Measurements from ENCODE around the gene NBEAL1. TPM values are rescaled to one million over a fixed set of nuclear protein-coding genes. Genes with fewer than 3 reads are reported as not detected.

NBEAL1 gene
- total RNA-seq, 2 experiments from 2014 or later = 8.3 to 11.2 TPM

DNA sequence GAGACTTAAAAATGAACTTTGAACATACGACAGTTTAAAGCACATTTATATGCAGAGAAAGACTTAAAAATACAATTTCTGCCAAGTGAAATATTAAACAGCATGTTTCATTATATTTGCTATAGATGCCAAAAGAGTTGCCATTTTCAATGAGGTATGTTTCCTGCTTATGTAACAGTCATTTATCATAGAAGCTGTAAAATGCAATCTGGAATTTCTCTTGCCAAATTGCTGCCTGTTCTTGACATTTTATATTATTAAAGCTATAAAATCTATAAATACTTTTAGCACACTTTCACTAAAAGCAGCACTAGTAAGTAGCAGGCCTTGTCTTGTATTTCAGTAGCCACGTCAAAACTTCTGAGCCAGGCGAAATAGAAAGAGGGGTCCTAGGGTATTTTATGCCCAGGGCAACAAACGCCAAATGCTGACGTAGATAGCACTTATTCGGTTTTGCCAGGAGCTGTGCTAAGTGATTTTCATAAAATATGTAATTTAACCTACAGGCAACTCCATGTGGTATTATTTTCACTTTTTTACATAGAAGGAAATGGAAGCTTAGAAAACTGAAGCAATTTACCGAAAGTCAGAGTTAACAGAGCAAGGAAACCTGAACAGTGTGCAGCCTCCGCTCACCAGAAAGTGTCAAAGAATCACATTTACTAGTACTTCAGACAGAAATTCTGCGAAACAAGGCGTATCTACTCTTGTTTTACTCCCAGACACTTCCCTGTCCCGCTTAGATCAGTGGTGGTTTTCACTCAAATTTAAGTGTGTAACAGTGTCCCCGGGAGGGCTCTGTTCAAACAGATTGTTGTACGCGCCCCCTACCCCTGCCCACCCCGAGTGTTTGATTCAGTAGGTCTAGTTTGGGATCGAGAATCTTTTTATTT, 222.9 kb downstream of the NBEAL1 start:
- Histone ChIP-seq H3K36me3 (ENCODE audit: insufficient read depth, low read length) (no peaks in the 10 kb centered on the region), H3K9me3 (ENCODE audit: control insufficient read depth in 1 of 2, insufficient read depth in 1 of 2, low read length in 2 of 2) (no peaks in the 10 kb centered on the region), H3K4me1 (ENCODE audit: insufficient read depth, low read length) (peaks cover 27% of the 10 kb centered on the region), H3K4me3 (ENCODE audit: low read length) (peak overlapping the region; percentile 88), H3K27ac (ENCODE audit: low read depth in 1 of 2, low read length in 2 of 2) (peak overlapping the region; percentile 95 to 97), H3K27me3 (ENCODE audit: control insufficient read depth in 1 of 2, insufficient read depth in 2 of 2, low read length in 2 of 2) (no peaks in the 10 kb centered on the region)
- Mint-ChIP-seq H3K27me3 (no peaks in the 10 kb centered on the region), H3K36me3 (ENCODE audit: low read depth) (peaks cover 37% of the 10 kb centered on the region), H3K9me3 (no peaks in the 10 kb centered on the region), H3K4me1 (ENCODE audit: low read depth) (peaks cover 37% of the 10 kb centered on the region), H3K4me3 (peak overlapping the region; percentile 96), H3K27ac (peak overlapping the region; percentile 99)
- peak in 2 of 14 experiments; percentile 22 to 26 for DNase-seq
- intact Hi-C loops (cut with DNase I, micrococcal nuclease) = loop anchor here (1.0 to 10.0 kb wide), 6 partner anchors 12 to 605 kb away; partner anchors contain the start of genes NBEAL1 (in 2 of the 2), WDR12 (in 2 of the 2), ABI2 (in 1 of the 2) and FAM117B (in 1 of the 2)
- TF ChIP-seq, protein P1, sequence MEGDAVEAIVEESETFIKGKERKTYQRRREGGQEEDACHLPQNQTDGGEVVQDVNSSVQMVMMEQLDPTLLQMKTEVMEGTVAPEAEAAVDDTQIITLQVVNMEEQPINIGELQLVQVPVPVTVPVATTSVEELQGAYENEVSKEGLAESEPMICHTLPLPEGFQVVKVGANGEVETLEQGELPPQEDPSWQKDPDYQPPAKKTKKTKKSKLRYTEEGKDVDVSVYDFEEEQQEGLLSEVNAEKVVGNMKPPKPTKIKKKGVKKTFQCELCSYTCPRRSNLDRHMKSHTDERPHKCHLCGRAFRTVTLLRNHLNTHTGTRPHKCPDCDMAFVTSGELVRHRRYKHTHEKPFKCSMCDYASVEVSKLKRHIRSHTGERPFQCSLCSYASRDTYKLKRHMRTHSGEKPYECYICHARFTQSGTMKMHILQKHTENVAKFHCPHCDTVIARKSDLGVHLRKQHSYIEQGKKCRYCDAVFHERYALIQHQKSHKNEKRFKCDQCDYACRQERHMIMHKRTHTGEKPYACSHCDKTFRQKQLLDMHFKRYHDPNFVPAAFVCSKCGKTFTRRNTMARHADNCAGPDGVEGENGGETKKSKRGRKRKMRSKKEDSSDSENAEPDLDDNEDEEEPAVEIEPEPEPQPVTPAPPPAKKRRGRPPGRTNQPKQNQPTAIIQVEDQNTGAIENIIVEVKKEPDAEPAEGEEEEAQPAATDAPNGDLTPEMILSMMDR (IDR thresholded peaks at IDR 0.05) = no peak
- ChIA-PET POLR2A (interaction anchor here (0.6 to 2.4 kb wide), 11 partner anchors 11 to 708 kb away, joined by 3 to 31 read pairs (median 5); partner anchors contain the start of genes ABI2, CARF, FAM117B and WDR12), CTCF (interaction anchor here (0.5 to 2.8 kb wide), 4 partner anchors 12 to 603 kb away, joined by 3 to 16 read pairs (median 4); partner anchors contain the start of gene FAM117B)
- no peak for ATAC-seq (ENCODE audit: poor library complexity)

GRCh38 chr2:203238292-203238703, 223.6 kb downstream of the NBEAL1 start:
- Mint-ChIP-seq H3K4me3 (peak overlapping the region; percentile 96), H3K27me3 (no peaks in the 10 kb centered on the region), H3K27ac (peak overlapping the region; percentile 99), H3K9me3 (no peaks in the 10 kb centered on the region), H3K4me1 (ENCODE audit: low read depth) (peaks cover 43% of the 10 kb centered on the region), H3K36me3 (ENCODE audit: low read depth) (peaks cover 44% of the 10 kb centered on the region)
- peak overlapping the region; percentile 95 to 97 for H3K27ac ChIP-seq (ENCODE audit: low read depth in 1 of 2, low read length in 2 of 2)
- DNase-seq (no peak), ATAC-seq (ENCODE audit: poor library complexity) (no peak)
- H3K4me1 ChIP-seq (ENCODE audit: insufficient read depth, low read length) = peaks cover 28% of the 10 kb centered on the region
- intact Hi-C loops (cut with DNase I, micrococcal nuclease) = loop anchor here (1.0 to 10.0 kb wide), 6 partner anchors 13 to 606 kb away; partner anchors contain the start of genes NBEAL1 (in 2 of the 2), WDR12 (in 2 of the 2), ABI2 (in 1 of the 2) and FAM117B (in 1 of the 2)
- H3K36me3 ChIP-seq (ENCODE audit: insufficient read depth, low read length) = peaks cover 5% of the 10 kb centered on the region
- POLR2A ChIA-PET = interaction anchor here (0.6 to 2.4 kb wide), 13 partner anchors 10 to 971 kb away, joined by 3 to 31 read pairs (median 5); partner anchors contain the start of genes ABI2, CARF, FAM117B and WDR12
- H3K27me3 ChIP-seq (ENCODE audit: control insufficient read depth in 1 of 2, insufficient read depth in 2 of 2, low read length in 2 of 2) = no peaks in the 10 kb centered on the region
- peak overlapping the region; percentile 88 for H3K4me3 ChIP-seq (ENCODE audit: low read length)
- H3K9me3 ChIP-seq (ENCODE audit: control insufficient read depth in 1 of 2, insufficient read depth in 1 of 2, low read length in 2 of 2) = no peaks in the 10 kb centered on the region
- CTCF ChIA-PET = interaction anchor here (0.5 to 2.8 kb wide), 5 partner anchors 13 to 604 kb away, joined by 3 to 16 read pairs (median 4); partner anchors contain the start of gene FAM117B
- TF ChIP-seq, protein P1 (IDR thresholded peaks at IDR 0.05) = no peak
